PFSK-1 (cell line): ENCODE data around the gene NFIX.

Experiments
- FOXP2 ChIP-seq: optimal IDR thresholded peaks from 2 replicates; pipeline ENCODE3; 2011; ENCODE audit warnings: borderline replicate concordance, control low read depth, inconsistent platforms; ENCODE audit not compliant: insufficient read depth; ENCODE audit errors: extremely low read length, extremely low read depth
- POLR2AphosphoS5 ChIP-seq: IDR thresholded peaks from 2 replicates; pipeline ENCODE4 v1.6.1; 2012; ENCODE audit warnings: low read depth, mild to moderate bottlenecking, control low read depth, low read length, moderate library complexity
- REST ChIP-seq, 2 experiments: IDR thresholded peaks; 2 replicates each; pipeline versions ENCODE4 v1.6.1 to v1.8.0; 2011 to 2012; ENCODE audit warnings: low read depth in 2 of 2, low read length in 2 of 2, control low read depth in 1 of 2, inconsistent platforms in 1 of 2, mild to moderate bottlenecking in 1 of 2, moderate library complexity in 1 of 2; ENCODE audit not compliant: insufficient read depth in 1 of 2
- SIN3A ChIP-seq: IDR thresholded peaks from 2 replicates; pipeline ENCODE4 v1.6.1; 2012; ENCODE audit warnings: mild to moderate bottlenecking, low read length, moderate library complexity, borderline replicate concordance; ENCODE audit not compliant: insufficient read depth
- TAF1 ChIP-seq: IDR thresholded peaks from 2 replicates; pipeline ENCODE4 v1.6.1; 2012; ENCODE audit warnings: low read length, control low read depth, borderline replicate concordance; ENCODE audit not compliant: insufficient read depth

NFIX gene

GRCh38 chr19:13133241-13133870 is 138.1 kb downstream of the NFIX start:
- TF ChIP-seq TAF1 (no peak), FOXP2 (no peak), POLR2AphosphoS5 (no peak), SIN3A (no peak), REST (IDR thresholded peaks at IDR 0.05; ENCODE audit: insufficient read depth in 1 of 2, low read depth in 2 of 2, low read length in 2 of 2) (no peak)

DNA sequence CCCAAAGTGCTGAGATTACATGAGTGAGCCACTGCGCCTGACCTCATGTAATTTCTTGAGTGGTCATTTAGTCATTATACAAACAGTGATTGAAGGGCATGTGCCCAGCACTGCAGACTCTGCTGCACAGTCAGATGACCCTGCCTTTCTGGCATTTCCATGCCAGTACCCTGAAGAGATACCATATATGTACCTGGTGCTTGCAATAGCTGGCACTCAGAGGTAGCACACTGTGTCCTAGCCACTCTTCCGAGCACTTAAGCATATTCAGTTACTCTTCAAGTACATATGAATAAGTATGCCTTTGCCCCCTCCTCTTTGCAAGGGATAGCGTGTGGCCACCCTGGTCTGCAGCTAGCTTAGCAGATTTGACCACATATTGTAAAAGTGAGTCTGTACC is 139.4 kb downstream of the NFIX start:
- TF ChIP-seq REST (IDR thresholded peaks at IDR 0.05; ENCODE audit: insufficient read depth in 1 of 2, low read depth in 2 of 2, low read length in 2 of 2) (no peak), POLR2AphosphoS5 (no peak), SIN3A (no peak), FOXP2 (no peak), TAF1 (no peak)

DNA sequence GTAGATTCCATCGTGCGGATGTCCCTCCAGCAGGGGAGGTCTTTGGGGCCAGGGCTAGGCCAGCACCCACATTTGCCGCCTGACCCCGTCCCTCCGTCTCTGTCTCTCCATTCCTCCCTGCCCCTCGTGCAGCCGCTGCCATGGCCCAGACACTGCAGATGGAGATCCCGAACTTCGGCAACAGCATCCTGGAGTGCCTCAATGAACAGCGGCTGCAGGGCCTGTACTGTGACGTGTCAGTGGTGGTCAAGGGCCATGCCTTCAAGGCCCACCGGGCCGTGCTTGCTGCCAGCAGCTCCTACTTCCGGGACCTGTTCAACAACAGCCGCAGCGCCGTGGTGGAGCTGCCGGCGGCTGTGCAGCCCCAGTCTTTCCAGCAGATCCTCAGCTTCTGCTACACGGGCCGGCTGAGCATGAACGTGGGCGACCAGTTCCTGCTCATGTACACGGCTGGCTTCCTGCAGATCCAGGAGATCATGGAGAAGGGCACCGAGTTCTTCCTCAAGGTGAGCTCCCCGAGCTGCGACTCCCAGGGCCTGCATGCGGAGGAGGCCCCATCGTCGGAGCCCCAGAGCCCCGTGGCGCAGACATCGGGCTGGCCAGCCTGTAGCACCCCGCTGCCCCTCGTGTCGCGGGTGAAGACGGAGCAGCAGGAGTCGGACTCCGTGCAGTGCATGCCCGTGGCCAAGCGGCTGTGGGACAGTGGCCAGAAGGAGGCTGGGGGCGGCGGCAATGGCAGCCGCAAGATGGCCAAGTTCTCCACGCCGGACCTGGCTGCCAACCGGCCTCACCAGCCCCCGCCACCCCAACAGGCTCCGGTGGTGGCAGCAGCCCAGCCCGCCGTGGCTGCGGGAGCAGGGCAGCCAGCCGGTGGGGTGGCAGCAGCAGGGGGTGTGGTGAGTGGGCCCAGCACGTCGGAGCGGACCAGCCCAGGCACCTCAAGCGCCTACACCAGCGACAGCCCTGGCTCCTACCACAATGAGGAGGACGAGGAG is 140.1 kb downstream of the NFIX start:
- TF ChIP-seq FOXP2: no peak
- no peak for TF ChIP-seq TAF1
- TF ChIP-seq POLR2AphosphoS5: no peak

DNA sequence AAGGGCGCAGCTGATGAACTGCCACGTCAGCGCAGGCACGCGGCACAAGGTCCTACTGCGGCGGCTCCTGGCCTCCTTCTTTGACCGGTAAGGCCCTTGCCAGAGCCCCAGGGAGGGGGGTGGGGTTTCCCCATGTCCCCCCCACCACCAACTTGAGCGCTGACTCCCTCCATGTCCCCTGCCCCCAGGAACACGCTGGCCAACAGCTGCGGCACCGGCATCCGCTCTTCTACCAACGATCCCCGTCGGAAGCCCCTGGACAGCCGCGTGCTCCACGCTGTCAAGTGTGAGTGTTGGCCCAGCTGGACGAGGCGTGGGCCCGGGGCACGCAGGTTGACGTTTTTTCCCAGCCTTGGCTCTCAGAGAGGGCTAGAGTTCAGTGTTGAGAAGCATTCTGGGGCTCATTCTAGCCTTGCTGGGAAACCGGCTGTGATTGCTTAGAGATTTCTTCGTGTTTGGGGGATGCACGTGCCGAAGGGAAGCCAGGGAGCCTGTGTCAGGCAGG is 142.1 kb downstream of the NFIX start:
- no peak for TF ChIP-seq SIN3A
- TF ChIP-seq POLR2AphosphoS5: no peak
- no peak for TF ChIP-seq REST (IDR thresholded peaks at IDR 0.05; ENCODE audit: insufficient read depth in 1 of 2, low read depth in 2 of 2, low read length in 2 of 2)
- no peak for TF ChIP-seq TAF1
- no peak for TF ChIP-seq FOXP2

- TF ChIP-seq REST (IDR thresholded peaks at IDR 0.05; ENCODE audit: insufficient read depth in 1 of 2, low read depth in 2 of 2, low read length in 2 of 2) (no peak), POLR2AphosphoS5 (no peak), TAF1 (no peak), FOXP2 (no peak), SIN3A (no peak)
Measured at GRCh38 chr19:13138171-13138915, 143.1 kb downstream of the NFIX start.
